Ecto neural progenitor cell (in vitro differentiated cells): ENCODE measurements around the gene LIMS2.

Experiments
- DNase-seq: peaks from one replicate; pipeline ENCODE4 v3.0.0-alpha.2; 2018; ENCODE audit warnings: low spot score

The LIMS2 gene

DNA sequence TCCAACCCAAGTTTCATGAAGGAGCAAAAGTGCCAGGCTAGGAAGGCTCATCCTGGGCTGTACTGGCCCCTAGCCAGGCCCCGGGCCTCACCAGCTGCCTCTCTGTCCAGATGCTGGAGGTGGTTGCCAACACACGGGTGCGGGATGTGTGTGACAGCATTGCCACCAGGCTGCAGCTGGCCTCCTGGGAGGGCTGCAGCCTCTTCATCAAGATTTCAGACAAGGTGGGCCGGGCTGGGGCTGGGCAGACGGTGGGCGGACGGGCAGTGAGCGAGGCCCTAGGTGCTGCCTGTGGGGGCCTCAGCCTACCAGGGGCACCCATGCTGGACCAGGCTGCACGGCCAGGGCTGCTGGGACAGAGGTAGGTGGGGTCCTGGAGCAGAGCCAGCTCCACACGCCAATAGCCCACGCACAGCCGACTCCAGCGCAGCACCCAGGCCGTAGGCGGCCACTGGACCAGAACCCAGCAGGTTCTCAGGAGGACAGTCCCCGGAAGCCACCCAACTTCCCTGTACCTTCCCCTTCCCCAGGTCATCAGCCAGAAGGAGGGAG, 41.2 kb downstream of the LIMS2 start:
- DNase-seq, result no peak

DNA sequence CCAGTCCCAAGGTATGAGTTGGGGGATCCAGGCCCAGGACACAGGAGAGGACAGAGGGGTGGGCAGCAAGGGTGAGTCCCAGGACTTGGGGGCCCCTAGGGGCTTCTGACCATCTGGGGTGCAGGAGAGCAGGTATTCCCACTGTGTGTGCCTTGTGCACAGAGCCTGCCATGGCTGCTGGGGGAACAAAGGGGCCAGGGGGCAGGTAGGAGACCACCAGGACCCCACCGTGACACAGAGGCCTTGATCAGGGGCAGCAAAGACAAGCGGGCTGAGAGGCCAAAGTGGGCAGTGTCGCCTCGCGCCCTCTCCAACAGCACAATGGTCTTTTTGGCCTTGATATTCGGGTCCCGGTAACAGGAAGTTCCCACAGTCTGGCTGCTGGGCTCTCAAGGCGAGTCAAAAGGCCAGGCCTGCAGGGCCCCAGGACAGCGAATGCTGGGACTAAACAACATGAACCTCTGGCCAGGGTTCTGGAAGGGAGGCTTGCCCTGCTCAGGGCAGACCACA, 41.7 kb downstream of the LIMS2 start:
- DNase-seq, result no peak

DNA sequence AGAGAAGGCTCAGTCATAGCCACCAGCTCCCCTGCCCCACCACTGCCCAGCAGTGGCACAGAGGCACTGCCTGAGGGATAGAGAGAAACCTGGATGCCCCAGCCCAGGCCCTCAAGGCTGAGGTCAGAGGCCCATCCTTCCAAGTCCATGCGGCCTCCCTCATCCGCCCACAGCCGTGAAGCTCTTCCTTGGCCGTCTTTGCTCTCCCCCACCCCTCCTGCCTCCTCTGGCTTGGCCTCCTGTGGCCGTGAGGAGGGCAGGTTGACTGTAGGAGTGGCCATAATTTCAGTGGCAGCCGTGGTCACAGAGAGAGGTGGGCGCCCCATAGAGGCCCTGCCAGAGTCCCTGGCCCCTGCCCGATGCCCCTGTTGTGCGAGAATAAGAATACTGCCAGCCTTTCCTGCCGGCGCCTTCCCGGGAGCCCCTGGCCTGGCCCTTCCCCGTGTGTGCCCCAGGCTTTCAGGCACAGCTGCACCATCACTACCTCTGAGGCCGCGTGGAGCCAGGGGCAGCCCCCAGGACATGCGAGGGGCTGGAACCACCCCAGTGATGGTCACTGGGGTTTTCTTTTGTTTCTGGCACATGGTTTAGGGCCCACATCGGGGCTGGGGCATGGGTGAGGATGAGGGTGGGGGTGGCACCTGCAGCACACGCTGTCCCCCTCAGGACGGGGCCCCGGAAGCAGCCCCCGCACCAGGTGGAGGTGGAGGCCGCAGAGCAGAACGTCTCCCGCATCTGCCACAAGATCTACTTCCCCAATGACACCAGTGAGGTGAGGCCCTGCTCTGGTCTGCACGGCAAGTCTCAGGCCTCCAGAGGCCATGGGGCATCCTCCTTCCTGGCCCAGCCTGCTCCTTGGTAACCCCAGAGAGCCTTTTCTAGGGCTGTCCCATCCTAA, 42.5 kb downstream of the LIMS2 start:
- DNase-seq, result no peak

DNA sequence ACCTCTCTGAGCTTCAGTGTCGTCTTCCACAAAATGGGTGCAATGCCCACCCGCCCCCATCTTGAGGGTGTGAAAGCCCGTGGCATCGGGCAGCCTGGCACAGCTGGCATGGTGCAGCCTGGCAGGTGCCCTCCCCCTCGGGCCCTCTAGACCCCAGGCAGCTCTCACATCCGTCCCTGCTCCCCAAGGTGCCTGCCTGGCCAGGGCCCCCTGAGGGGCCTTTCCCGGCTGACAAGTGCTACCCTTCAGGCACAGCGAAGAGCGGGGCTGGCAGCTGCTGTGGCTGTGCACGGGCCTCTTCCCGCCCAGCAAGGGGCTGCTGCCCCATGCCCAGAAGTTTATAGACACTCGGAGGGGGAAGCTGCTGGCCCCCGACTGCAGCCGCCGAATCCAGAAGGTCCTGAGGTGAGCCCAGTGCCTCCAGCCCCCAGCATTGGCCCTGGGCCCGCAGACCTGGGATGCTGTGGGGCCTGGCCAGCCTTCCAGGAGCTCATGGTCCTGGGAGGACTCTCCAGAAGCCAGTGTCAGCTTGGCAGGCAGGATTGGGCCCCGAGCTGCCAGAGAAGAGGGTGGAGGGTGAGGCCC, 43.2 kb downstream of the LIMS2 start:
- no peak for DNase-seq

DNA sequence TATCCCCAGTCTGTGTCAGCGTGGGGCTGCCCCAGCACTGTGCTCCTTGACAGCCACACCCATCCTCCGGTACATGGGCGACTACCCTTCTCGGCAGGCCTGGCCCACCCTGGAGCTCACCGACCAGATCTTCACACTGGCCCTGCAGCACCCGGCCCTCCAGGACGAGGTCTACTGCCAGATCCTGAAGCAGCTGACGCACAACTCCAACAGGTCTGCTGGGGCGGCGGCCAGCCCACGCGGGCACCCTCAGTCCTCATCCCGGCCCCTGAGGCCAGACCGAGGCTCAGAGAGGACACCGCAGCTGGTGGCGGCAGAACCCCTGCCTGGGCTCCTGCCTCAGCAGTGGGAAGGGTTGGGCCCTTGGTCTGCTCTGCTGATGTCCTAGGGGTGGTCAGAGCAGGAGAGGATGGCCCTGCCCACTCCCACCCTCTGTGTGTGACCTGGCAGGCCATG, 43.8 kb downstream of the LIMS2 start:
- DNase-seq, result no peak

DNA sequence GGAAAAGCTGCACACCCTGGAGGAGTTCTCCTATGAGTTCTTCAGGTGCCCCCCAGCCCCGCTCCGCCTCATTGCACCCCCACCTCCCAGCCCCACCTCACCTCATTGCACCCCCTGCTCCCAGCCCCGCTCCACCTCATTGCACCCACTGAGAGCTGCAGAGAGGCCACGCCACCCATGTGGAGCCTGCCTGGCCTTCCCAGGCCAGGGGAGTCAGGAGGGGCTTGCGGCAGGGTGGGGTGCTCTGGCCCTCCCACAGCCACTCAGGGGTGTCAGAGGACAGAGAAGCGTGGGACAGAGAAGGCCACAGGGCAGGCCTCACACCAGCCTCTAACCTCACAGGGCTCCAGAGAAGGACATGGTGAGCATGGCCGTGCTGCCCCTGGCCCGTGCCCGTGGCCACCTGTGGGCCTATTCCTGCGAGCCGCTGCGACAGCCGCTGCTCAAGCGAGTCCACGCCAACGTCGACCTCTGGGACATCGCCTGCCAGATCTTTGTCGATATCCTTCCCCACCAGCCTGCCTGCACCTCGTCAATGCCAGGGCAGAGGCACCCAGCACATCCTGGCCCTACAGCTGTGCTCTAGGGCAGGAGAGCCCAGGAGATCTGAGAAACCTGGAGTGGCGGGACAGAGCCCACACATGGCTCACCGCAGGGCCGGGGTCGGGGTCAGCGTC, 44.3 kb downstream of the LIMS2 start:
- no peak for DNase-seq

DNA sequence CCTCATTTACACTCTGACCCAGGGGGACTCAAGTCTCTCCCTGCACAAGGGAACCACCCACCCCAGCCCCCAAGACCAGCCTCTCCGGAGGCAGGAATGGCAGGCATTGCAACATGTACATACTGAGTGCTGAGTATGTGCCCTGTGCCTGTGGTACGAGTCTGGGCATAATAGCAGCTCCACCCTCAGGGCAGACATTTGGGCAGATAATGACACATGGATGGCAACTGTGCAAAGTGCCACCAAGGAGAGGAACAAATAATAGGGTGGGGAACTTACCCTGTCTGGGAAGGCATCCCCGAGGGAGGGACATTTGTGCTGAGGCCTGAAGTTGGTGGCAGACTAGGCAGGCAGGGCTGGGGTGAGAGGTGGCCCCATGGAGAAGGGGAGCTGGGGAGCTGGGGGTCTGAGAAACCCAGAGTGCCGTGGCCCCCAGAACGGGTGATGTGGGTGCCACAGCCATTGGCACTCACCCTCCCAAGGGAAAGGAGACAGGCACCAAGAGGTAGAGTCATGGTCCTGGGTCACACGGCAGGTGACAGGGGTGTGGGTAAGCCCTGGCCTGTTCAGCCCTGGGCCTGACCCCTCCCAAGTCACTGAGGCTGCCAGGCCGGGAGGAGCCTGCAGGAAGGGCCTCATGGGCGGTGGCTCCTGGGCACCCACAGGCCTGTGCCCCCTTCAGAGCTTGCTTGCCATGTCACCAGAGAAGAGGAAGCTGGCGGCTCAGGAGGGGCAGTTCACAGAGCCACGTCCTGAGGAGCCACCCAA, 45.0 kb downstream of the LIMS2 start:
- DNase-seq, result no peak

DNA sequence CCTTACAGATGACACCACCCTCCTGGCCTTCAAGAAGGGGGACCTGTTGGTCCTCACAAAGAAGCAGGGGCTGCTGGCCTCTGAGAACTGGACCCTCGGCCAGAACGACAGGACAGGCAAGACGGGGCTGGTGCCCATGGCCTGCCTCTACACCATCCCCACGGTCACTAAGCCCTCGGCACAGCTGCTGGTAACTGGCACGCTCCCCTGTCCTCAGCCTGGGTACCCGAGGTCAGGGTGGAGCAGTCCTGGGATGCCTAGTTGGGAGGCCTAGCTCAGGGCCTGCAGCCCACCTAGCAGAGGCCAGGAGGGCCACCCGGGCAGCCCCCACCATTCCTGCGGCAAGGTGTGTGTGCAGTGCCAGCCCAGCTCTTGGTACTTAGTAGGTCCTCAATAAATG, 45.7 kb downstream of the LIMS2 start:
- no peak for DNase-seq

DNA sequence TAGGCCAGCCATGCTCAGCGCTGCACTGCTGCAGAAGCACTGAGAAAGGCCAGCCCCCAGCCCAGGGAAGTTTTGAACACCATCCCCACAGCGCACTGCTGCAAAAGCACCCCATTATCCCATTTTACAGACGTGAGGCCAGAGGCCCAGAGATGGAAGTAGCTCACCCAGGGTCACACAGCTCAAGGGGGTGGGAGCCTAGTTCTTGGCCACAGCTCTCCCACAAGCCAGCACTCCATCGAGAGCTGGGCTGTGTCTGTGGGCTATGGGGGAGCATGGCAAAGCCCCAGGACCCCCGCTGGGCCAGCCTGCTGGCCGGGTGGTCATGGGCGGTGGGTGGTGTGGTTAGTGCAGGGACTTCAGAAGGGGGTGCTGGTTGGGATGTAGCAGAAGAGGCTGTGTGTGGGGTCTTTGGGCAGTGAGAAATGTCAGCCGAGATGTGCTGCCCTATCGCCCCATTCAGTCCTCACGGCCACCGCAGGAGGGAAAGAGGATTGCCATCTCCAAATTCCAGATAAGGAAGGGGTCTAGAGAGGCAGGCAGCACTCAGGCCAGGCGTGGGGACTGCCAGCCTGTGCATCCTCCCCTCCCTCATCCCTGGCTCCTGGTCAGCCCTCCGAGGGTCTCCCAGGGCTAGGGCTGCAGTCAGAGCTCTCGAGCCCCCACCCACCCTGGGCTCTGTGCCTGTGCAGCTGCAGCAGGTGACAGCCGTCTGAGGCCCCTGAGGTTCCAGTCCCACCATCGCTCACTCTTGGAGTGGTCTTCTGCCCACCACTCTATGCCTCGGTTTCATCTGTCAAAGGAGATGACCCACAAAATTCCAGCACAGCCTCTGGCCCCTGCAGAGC, 46.3 kb downstream of the LIMS2 start:
- no peak for DNase-seq

DNA sequence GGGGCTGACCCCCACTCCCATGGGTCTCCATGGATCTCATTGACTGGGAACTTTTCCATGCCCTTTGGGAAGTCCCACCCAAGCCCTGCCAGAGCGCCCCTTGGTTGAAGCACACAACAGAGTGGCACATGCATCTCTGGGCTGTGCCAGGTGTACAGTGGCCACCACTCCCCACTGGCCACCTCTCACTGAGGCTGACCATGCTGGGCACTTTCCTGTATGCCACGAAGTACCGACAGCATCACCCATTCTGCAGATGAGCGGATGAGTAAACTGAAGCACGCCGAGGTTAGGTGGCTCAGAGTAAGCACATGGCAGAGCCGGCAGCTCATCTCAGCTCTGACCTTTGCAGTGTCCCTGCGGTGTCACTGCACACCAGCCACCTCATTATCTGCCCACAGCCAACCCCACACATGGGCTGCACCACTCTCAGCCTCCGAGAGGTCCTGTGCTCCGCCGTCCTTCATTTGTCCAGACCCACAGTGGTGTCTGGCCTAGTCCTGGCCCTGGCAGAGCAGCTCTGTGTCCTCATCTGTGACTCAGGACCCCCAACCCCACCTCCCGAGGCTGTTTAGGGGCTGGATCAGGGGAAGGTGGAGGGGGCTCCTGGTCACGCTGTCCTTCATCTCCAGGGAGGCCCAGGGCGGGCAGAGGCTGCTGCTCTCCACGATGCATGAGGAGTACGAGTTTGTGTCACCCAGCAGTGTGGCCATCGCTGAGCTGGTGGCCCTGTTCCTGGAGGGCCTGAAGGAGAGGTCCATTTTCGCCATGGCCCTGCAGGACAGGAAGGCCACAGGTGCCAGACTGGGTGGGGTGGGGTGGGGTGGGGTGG, 47.4 kb downstream of the LIMS2 start:
- no peak for DNase-seq

DNA sequence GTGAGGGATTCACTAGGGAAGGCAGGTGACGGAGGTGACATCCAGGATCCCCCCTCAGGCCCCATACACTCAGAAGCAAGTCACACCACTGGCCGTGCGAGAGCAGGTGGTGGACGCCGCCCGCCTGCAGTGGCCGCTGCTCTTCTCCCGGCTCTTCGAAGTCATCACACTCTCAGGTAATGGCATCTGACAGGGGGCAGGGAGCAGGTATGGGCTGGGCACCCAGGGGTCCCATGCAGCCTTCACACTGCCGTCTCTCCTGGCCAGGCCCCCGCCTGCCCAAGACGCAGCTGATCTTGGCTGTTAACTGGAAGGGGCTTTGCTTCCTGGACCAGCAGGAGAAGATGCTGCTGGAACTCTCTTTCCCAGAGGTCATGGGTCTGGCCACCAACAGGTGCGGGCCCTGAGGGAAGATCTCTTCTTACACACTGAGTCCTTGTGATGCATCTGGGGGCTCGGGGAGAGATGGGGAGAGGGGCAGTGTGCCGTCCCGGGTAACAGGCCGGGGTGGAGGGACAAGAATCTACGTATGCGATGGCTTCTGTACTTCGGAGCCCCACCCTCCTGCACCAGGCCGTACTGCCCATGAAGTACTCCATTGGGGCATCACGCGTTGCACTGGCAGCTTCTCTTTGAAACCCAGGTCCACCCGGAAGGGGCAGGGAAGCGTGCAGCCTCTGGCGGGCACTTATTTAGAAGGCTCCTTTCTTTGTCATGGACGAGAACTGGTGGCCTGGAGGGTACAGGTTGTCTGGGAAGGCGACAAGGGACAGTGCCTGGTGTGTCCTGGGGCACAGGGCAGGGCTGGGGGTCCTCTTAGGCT, 48.2 kb downstream of the LIMS2 start:
- no peak for DNase-seq

DNA sequence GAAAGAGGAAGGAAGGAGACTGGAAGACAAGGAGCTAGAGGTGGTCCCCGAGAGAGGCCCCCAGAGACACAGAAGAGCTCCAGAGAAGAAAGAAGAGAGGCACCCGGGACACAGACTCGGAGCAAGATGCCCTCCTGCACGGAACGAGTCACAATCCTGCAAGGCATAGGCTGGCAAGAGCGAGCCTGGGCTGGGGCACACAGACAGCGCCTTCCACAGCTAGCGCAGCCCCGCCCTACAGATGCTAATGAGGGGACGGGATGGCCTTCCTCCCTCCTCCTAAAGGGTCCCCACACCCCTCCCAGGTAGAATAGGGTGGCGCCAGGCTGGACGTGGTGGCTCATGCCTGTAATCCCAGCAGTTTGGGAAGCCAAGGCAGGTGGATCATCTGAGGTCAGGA, 49.2 kb downstream of the LIMS2 start:
- DNase-seq, result no peak

DNA sequence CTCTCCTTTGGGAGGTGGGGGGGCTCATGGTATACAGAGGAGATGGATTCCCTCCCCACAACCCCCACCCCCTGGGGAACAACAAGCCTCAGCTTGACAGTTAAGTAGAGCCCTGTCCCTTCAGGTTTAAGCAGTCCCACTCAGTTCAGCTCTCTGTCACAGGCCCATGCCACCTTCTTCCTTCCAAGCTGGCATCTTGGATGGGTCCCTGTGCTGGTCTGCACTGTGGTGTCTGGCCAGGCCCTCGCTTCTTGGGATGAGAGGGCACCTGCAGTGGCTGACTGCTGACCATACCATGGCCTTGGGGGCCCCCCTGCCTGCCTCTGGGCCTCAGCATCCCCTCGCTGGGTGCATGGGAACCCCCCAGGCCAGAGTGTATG, 49.8 kb downstream of the LIMS2 start:
- no peak for DNase-seq

DNA sequence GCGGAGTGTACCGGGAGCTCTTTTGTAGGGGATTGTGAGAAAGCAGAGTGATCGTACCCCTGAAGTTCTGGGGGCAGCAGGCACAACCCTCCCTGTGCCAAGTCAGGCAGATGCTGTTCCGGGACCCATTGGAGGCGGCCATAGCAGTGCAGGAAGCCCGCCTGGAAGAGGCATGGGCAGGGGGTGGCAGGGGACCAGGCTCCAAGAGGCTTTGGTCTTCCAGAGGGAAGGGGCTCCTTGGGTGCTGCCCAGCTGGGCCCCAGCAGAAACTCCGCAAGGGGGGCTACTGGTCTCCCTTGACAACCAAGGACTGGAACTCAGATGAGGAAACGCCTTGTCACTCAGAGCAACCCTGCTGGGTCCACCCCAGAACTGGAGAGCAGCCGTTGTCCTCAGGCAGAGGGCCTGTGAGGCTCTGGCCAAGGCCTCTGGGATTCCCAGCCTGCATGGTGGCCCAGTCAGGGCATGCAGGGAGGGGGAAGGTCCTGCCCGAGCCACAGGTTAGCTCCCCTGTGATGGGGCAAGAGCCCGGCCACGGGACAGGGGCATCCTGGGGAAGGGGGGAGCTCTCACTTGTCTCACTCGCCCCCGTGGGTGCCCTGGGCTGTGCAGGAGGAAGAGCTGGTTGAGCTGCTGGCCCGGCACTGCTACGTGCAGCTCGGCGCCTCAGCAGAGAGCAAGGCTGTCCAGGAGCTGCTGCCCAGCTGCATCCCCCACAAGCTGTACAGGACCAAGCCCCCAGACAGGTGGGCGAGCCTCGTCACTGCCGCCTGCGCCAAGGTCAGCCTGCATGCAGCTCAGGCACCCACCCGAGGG, 50.4 kb downstream of the LIMS2 start:
- DNase-seq, result no peak

DNA sequence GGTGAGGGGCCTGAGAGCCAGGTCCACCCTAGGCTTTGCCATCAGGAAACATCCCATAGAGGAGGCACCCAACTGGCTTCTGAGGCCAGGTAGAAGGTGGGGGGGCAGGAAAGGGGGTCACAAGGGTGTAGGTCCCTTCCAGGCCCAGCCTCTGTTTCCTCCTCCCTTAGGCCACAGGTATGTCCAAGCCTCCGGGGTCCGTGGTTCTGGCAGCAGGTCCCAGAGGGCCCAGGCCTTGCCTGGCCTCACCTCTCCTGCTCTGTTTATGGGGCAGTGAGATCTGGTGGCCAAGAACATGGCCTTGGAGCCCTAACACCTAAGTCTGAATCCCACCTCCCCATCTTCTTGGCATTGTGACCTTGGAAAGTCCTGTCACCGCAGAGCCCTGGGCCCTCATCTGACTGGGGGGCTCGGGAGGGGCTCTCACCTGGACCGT, 51.0 kb downstream of the LIMS2 start:
- no peak for DNase-seq

DNA sequence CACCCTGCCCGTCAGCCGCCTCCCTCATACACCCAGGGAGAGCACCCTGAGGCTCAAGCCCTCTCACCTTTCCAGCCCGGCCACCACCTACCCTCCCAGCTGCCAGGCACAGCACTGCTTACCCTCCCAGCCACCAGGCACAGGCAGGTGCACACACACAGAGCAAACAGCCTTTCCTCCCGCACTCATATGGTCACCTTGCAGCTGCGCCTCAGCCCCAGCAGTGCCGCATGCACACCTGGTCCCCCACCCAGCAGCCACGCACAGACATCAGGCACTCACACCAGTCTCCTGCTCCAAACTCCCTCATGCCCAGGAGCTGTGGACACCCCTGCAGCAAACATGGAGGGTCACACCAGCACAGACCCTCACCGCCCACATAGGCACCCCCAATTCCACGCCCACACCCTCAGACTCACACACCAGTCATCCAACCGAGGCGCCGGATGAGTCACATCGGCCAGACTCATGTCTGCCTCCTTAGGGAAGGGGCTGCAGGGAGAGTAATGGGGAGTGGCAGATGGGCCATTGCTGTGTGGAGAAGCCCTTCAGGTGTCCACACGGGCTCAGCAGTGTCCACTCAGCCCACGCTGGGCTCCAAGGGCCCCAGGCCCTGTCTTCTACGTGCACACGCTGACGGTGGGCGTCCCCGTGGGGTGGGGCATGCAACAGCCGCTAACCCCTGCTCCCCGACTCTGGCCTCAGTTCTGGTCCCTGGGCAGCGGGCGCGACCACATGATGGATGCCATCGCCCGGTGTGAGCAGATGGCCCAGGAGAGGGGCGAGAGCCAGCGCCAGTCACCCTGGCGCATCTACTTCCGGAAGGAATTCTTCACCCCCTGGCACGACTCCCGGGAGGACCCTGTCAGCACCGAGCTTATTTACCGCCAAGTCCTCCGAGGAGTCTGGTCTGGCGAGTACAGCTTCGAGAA, 51.7 kb downstream of the LIMS2 start:
- no peak for DNase-seq
